Heart left ventricle (tissue), 13 donors: ENCODE data around the gene C4orf54.

Source experiments
- CTCF ChIP-seq, 12 donors: fragments of 200-600 bp; sonication (generic) in 4 of 12; IDR thresholded peaks; one replicate each; pipeline versions ENCODE4 v1.5.0 to v1.8.0; 2018 to 2022; ENCODE audit warnings: antibody characterized with exemption in 12 of 12, mild to moderate bottlenecking in 5 of 12
- POLR2A ChIP-seq, 2 donors: fragments of 450-650 bp; IDR thresholded peaks; one replicate each; pipeline ENCODE4 v1.6.1; 2017; ENCODE audit warnings: antibody characterized with exemption in 2 of 2, mild to moderate bottlenecking in 2 of 2, moderate library complexity in 2 of 2
- donor health status: ischemic (EF 13 %, LVEDD 7.1; RV severe dilation, severe dysfunction).
- donor health status: DM: no; HTN: yes; CAD: no.
- donor health status: DM: no; HTN: no; CAD: no.
- donor health status: ischemic (EF 25% LVEDD 6.9; RV normal size, moderate dysfunction).
- donor health status: ischemic (EF 25% LVEDD 5.7; RV mildly dilated, moderate dysfunction).
- donor health status: ischemic (EF 35%, LVEDD 5.7; RV mildly dilated, moderate dysfunction).
- donor health status: nonischemic (EF 11% LVEDD 7.7; RV severe dilation, severe dysfunction).
- donor health status: DM: yes; HTN: yes; CAD: no.
- donor health status: PGD.
- donor health status: ischemic (EF 29% LVEDD 5.4; RV normal size, mild dysfunction).
- donor health status: nonischemic (EF 23%, LVEDD 6.1; RV moderate dilation, normal function).

GRCh38 chr4:99693140-99693539 is 35.5 kb upstream of the C4orf54 start:
- no peak for TF ChIP-seq CTCF (IDR thresholded peaks at IDR 0.05)
- TF ChIP-seq POLR2A (IDR thresholded peaks at IDR 0.05): no peak
